GM18502 (cell line): Measurements from ENCODE around the gene CNTNAP5.
"Not testable (repeated sequence)": the region's sequence is repeated elsewhere in the genome, so short reads cannot be mapped to it uniquely, and the experiment has no call there.

ENCODE experiments used
- ATAC-seq: cut with Tn5 transposase; IDR thresholded peaks from one replicate; pipeline ENCODE4 v1.9.1; 2021; ENCODE audit warnings: mild to moderate bottlenecking; ENCODE audit not compliant: unreplicated experiment, poor library complexity

The CNTNAP5 gene

DNA sequence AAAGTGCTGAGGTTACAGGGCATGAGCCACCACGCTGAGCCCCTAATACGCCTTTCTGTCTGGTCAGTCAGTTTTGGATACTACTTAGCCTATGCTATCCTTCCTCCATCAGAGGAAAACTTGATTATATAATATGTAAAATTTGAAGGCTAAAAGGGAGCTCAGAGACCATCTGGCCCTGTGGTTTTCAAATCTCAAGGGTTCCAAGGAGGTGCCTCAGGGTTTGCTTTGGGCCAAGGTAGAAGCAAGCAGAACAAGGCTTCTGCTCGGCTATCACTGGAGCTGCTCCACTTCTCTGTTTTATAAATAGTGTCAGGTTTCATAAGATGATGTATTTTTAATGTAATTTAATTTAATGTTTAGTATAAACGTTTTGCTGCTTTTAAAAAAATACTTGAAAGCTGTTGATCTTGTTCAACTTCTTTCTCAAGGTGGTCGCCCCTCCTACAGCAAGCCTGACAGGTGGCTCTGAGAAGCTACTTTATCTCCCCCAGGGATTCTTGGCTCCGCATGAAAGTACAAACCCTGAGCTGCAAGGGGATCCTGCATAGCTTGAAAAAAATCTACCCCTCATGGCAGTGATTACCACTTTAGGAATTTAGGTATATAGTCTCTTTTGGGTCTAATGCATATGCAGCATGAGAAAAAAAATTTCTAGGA is 290.3 kb downstream of the CNTNAP5 start:
- ATAC-seq = no peak

DNA sequence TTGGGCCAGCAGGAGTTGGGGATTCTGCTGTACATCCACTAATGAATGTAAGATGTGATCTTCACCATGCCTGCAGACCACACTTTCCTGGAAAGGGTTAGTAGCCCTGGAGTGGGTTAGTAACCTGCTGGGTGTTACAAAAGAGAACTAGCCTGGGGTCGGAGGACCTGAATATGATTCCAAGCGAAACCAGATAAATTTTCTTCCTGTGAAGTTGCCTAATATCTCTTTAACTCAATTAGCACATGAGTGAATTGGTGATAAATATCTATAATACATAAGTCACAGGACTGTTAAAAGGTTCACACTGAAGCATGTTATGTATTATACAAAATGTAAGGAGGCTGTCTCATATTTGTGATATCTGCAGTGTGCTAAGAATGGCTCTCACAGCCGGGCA is 291.0 kb downstream of the CNTNAP5 start:
- ATAC-seq = no peak

DNA sequence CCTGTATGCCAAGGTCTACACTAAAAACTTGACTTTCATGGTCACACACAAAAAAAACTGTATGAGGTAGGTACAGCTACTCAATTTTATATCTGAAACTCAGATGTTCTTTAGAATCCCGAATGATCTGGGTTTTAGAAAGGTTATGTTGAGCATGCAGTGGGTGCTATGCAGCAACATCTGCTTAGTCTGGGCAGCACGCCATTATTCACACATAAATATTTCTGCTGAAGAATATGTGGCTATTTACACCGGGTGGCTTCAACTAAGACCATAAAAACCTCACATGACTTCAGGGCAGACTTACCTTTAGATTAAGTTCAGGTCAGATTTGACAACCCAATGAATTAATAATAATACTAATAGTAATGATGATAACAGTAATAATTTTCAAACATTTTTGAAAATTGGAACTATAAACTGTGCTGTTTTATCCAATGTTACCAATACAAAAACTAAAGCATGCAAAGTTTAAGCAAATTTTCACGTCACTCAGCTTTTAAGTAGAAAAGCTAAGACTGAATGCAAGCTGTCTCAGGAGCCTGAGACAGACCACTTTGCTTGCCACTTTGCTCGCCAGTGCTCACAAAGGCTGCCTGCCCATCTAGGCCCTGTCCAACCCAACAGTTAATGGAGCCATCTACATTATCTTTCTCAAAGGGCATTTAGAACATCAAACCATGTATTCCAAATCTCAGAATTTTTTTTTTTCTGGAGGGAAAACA is 292.0 kb downstream of the CNTNAP5 start:
- ATAC-seq = no peak

DNA sequence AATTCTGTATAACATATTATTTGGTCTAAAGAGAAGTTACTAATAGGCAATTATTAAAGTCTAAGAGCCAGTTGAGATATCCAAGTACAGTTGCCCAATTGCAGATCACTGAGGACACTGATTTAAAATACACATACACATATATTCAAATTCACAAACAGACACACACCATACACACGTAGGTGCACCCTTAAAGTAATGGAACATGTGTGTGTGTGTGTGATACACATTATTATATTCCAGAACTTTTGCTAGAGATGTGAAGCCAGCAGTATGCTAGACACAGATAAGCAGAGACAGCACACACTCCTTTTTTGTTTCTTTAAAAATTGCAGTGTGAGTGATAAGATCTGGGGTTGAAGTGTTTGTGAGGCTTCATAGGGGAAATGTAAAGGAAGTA is 292.5 kb downstream of the CNTNAP5 start:
- ATAC-seq = no peak

DNA sequence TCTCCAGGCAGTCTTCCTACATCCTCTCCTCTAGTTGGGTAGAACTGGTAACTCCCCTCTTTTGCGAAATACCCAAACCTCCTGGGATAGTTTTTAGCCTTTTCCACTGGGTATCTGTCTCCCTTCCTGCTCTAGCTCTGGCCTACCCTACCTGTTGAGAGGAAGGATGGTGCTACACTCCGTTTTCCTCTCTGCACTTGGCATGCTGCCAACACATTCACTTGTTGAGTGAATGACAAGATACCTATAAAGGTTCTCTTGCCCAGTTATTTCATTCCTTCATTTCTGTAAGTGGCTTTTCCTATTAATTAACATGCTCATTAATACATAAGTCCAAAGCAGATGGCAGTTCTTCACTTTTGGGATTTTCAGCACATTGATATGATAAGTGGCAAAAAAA is 293.8 kb downstream of the CNTNAP5 start:
- ATAC-seq = no peak

DNA sequence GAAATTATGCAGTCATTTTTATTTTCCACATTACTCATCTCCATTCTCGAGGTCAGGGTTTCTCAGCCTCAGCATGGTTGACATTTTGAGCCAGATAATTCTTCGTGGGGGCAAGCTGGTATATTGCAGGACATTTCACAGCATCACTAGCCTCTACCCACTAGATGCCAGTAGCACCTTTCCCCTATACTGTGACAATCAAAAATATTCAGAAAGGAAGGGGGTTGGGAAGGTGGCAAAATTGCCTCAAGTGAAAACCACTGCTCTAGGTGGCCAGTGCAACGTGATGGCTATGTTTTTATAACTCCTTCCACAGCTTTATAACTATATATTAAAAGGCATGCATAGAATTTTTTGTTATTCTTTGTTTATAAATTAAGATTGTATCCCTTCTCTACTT is 294.5 kb downstream of the CNTNAP5 start:
- no peak for ATAC-seq

DNA sequence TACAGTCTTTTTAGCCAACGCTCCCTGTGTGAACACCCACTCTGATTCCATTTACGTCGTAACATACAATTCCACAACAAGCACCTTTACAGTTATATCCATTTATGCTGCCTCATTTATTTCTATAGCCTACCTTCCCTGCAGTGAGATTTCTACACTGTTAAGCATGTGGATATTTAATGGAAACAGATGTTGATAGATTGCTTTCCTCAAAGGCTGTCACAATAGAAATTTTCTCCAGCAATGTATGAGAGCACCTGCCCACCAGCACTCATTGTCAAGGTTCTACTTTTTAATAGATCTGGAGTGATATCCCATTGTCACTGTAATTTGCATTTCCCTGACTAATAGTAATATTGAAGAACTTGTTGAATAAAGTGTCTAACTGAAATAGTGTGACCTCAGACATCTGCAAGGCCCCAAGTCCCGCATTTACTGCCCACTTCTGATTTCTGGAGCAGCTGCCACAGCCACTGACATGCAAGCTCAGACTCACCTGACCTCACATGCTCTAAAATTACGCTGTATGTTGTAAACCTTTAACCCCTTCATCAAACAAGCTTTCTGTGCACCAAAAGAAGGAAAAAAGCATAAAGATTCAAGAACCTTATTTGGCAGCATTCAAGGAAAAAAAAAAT is 295.1 kb downstream of the CNTNAP5 start:
- ATAC-seq = no peak

DNA sequence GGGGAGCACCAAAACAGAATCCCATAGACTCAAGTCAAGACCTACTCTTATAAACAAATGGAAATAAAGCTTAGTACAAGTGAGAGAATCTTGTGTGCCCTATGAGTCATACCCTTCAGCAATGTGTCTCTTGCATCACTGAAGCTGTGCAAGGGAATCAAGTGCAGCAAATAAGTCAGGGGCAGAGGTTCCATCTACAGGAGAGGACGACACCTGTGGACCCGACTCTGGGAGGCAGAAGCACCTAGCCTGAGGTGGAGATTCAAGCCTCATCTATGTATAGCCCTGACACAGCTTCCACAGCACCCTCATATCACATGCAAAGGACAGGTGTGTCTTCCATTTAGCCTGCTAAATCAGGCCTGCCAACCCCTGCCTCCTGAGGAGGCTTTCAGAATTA is 298.2 kb downstream of the CNTNAP5 start:
- no peak for ATAC-seq

DNA sequence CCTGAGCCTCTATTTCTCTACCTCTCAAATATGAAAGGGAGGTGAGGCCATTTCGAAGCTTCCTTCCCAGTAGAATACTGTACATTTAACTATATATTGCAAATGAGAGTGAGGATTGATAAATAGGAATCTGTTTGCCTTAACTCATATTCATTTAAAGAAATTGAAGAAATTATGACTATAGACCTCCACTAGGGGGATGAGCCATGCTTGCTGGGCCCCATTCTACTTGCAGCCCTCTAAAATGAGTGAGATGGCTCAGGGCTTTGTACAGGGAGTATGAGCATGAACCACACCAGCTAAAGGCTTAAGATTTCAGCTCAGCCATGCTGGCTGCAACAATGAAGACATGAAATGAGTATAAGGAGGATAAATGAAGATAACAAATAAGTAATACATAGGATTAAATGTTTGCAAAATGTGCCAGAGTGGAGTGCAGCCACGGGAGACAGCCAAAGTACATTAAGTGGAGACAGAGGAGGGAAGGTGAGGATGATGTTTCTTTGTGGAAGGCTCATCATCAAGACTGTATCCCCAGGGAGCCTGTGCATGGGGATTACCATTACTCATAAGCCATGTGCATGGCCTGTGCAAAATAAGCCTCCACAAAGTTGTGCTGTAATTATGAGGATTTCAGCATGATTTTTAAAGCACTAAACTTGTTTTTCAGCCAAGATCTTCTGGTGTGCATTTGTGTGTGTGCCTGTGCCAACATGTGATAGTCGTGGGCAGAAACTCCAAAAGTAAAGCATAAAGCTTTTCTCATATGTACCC is 300.8 kb downstream of the CNTNAP5 start:
- no peak for ATAC-seq

DNA sequence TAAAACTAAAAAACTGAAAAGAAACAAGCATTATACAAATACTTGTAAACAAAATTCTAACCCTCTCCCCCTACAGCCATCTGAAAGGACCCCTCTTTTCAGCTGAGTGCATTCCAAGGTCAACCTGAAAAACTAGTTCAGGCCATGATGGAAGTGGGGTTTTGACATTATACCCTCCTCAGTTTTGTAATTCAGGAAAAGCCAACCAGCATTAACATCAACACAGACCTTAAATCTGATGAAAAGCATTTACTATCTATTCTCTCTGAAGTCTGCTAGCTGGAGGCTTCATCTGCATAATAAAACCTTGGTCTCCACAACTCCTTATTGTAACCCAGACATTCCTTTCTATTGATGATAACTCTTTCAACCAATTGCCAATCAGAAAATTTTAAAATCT is 302.2 kb downstream of the CNTNAP5 start:
- ATAC-seq = no peak

DNA sequence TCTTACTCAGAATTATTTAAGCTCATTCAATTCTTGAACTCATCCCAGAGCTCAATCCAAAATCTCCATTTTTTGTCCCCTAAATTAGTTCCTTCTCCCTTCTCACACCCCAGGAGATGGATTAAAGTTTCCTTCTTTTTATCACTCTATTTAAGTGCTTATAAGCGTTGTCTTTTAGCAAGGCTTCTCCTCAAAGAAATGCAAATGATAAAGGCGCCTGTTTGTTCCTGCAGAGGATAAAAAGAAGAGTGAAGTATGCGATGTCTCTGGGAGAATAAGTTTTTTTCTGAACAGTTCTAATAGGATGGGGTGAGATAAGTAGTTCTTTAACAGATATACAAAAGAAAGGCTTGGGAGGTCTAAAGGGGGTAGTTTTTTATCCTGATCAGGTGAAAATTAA is 303.3 kb downstream of the CNTNAP5 start:
- no peak for ATAC-seq

DNA sequence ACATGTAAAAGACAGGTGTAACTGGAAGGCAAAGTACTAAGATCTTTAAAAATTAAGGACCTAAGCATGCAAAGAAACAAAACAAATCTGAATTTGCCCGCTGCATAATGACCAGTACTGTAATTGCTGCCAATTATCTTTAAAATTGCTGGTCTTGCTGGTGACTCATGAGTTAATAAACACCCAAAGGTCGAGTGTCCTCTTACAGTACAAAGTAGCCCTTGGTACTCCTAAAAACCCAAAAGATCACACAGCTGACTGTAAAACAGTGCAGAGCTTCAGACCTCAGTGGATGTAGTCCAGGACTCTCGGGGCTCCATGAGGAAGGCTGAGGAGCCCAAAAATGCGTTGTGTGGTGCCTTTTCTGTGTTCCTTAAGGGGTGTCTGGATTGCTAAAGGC is 308.7 kb downstream of the CNTNAP5 start:
- ATAC-seq = no peak

DNA sequence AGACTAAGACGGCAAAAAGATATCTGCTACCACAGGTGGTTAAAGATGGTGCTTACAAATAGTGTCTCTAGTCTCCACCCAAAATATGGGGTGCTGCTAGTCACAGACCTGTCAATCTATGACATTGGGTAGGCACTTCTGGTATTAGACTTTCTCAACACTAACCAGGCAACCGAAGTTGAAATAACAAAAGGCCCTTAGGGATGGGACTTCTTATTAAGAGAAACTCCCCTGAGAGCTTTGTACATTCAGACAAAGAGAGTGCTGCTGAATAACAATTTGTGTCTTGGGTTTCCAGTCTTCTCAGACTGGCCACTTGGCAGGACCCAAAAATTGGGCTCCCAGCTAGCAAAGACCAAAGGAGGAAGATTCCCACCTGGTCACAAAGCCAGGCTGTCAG is 310.0 kb downstream of the CNTNAP5 start:
- no peak for ATAC-seq

DNA sequence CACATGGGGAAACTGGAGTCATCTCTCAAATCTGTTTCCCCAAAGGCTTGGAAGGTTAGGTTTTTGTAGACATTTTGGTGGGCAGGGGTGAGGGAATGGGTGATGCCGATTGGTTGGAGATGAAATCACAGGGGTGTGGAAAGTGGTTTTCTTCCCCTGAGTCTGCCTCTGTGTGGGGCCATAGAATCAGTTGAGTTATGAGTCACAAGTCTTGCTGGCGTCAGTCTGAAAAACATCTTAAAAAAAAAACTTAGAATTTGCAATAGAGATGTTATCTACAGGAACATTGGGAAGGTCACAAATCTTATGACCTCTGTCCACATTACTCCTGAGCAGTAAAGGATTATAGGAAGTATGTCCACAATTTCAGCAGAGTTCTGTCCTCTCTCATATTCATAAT is 314.6 kb downstream of the CNTNAP5 start:
- no peak for ATAC-seq

DNA sequence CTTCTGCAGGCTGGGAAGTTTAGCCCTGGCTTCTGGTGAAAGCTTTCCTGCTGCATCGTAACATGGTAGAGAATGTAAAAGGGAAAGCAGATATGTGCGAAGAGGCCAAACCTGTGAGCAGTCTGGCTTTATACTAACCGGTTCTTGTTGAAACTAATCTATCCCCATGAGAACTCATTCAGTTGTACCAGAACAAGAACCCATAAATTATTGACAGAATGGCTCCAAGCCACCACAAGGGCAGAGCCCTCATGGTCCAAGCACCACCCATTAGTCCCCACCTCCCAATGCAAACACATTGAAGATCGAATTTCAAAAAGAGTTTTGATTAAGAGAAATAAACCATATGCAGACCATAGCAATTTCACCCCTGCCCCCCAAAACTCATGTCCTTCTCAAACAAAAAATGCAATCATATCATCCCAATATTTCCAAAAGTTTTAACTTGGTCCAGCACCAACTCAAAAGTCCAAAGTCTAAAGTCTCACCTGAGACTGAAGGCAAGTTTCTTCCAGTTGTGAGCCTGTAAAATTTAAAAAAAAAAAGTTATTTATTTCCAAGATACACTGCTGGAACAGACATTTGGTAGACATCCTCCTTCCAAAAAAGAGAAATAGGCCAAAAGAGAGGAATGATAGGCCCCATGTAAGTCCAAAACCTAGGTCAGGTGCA is 318.9 kb downstream of the CNTNAP5 start:
- ATAC-seq = no peak

DNA sequence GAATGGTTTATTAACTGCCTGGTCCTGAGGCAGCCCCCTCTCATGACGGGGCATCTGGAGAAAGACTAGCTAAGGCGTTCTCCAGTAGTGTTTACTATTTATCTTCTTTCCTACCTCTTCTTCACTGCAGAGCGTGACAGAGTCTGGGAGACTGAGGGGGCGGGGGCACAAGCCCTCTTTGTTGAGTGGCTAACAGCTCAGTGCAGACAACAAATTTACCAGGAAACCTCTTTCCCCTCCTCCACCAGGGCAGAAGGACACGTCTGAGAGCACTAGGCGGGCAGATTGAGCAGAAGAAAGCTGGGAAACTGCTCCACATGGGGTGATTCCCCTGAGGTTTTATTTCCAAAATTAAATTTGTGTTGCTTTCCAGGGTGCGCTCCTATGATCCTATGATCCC is 322.1 kb downstream of the CNTNAP5 start:
- ATAC-seq = no peak

DNA sequence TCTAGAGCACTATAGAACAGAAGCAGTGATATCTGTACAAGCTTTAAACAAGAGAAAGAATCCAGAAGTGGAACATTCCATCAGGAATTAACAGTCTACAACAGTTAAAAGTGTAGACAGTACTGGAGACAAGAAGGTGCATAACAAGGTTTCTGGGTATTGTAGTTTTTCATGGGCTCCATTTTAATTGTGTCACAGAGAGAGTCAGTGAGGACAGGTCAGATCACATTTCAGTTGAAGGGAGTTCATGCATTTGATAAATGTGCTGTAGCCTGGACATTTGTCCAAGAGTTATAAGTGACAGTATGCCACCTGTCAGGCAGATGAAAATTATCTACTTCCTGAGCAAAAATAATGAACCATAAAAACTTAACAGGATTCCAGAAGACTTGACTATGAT is 328.6 kb downstream of the CNTNAP5 start:
- no peak for ATAC-seq

DNA sequence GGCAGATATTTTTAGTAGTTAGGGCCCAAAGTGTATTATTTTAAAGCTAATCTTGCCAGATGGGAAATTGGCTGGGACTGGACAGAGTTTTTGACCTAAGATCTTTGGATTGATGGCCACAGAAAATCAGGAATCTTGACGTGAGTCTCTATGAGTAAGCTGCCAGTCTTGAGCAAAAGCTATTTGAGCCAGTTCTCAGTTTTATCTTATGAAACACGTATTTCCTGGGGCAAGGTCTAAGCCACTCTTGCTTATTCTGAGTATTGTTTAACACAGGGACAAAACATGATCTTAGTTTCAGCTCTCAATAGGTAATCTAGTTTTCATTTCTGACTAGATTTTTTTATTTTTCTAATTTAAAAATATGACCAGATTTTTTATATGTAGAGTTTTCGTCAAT is 329.4 kb downstream of the CNTNAP5 start:
- no peak for ATAC-seq

DNA sequence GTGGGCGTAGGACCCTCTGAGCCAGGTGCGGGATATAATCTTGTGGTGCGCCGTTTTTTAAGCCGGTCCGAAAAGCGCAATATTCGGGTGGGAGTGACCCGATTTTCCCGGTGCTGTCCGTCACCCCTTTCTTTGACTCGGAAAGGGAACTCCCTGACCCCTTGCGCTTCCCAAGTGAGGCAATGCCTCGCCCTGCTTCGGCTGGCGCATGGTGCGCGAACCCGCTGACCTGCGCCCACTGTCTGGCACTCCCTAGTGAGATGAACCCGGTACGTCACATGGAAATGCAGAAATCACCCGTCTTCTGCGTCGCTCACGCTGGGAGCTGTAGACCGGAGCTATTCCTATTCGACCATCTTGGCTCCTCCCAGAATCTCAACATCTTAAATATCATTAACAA is 336.9 kb downstream of the CNTNAP5 start:
- not testable (repeated sequence) for ATAC-seq

DNA sequence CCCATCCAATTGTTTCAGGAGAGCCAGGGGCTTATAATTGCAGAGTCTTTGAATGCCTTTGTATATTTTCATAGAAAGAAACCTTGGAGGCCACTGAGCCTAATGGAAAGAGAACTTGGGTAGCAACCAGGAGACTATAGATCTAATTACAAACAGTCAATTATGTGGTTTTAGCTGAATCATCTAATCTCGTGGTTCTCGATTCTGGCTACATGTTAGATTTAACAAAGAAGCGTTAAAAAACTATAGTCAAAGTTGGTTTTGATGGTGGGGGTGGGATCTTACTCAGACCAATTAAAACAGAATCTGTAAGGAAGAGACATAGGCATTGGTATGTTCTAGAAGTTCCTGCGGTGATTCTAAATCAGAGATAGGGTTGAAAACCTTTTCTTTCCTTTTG is 344.1 kb downstream of the CNTNAP5 start:
- no peak for ATAC-seq
